ENCODE results near the gene FPGS.
A peak's percentile ranks its signal among the peaks of the same experiment; 100 is the strongest.

DNA sequence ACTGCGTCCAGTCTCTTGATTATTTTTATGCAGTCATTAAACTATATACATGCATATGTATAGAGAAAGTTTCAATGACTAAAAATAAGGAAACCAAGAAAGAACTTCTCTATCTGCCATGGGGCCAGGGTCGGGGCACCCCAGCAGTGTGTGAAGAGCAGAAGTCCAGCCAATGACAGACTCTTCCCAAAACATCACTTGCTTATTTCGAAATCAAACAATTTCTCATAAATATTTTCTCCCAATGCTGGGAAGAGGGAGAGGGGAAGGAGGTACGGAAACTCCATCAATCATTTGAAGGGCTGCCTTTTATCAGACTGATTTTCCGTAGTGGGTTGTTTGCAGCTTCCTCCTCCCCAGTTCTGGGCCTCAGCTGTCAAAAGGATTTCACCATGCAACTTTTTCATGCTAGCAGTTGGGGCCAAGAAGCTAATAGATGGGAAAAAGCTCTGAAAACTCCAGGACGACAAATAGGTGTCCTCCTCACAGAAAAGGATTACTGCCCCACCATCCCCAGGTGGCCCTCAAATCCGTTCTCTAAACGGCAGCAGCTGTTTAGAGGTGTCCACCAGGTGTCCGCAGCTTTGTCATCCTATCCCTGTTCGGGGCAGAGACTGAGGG lies 617 bp upstream of the FPGS start:
- TF ChIP-seq, protein P1, sequence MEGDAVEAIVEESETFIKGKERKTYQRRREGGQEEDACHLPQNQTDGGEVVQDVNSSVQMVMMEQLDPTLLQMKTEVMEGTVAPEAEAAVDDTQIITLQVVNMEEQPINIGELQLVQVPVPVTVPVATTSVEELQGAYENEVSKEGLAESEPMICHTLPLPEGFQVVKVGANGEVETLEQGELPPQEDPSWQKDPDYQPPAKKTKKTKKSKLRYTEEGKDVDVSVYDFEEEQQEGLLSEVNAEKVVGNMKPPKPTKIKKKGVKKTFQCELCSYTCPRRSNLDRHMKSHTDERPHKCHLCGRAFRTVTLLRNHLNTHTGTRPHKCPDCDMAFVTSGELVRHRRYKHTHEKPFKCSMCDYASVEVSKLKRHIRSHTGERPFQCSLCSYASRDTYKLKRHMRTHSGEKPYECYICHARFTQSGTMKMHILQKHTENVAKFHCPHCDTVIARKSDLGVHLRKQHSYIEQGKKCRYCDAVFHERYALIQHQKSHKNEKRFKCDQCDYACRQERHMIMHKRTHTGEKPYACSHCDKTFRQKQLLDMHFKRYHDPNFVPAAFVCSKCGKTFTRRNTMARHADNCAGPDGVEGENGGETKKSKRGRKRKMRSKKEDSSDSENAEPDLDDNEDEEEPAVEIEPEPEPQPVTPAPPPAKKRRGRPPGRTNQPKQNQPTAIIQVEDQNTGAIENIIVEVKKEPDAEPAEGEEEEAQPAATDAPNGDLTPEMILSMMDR (IDR thresholded peaks at IDR 0.05): peak in 2 of 4 experiments; percentile 16 to 37
- peak; percentile 72 for TF ChIP-seq POLR2AphosphoS5 (IDR thresholded peaks at IDR 0.05)

Data from gastroesophageal sphincter (tissue), 3 donors.